ENCODE data around the gene AAK1.
"Not testable (repeated sequence)": the region's sequence is repeated elsewhere in the genome, so short reads cannot be mapped to it uniquely, and the experiment has no call there.

Gene AAK1

GRCh38 chr2:69643602-69644505 is at the start of gene AAK1:
AAK1 (minus strand) TSS chr2:69643739; CDS start chr2:69643040, 699 bp downstream.
- DNase-seq: peak; percentile 95

GRCh38 chr2:69692424-69692823 is 48.9 kb upstream of the AAK1 start:
- DNase-seq: no peak

- no peak for DNase-seq
Observed at GRCh38 chr2:69689969-69690368, 46.4 kb upstream of the AAK1 start.

GRCh38 chr2:69689466-69689865 is 45.9 kb upstream of the AAK1 start:
- DNase-seq: no peak

GRCh38 chr2:69687971-69688611 is 44.6 kb upstream of the AAK1 start:
- DNase-seq: no peak

GRCh38 chr2:69686813-69687212 is 43.3 kb upstream of the AAK1 start:
- no peak for DNase-seq

- DNase-seq: peak; percentile 25
Observed at GRCh38 chr2:69685321-69686048, 41.9 kb upstream of the AAK1 start.

GRCh38 chr2:69683170-69683971 is 39.8 kb upstream of the AAK1 start:
- DNase-seq: peak; percentile 70

GRCh38 chr2:69682525-69682924 is 39.0 kb upstream of the AAK1 start:
- DNase-seq: no peak

- DNase-seq: peak; percentile 51
Observed at GRCh38 chr2:69680001-69680675, 36.6 kb upstream of the AAK1 start.

- no peak for DNase-seq
Observed at GRCh38 chr2:69677914-69678313, 34.4 kb upstream of the AAK1 start.

- DNase-seq: no peak
Observed at GRCh38 chr2:69676146-69676545, 32.6 kb upstream of the AAK1 start.

- no peak for DNase-seq
Observed at GRCh38 chr2:69674316-69674670, 30.8 kb upstream of the AAK1 start.

GRCh38 chr2:69673098-69673497 is 29.6 kb upstream of the AAK1 start:
- DNase-seq: not testable (repeated sequence)

- peak; percentile 50 for DNase-seq
Observed at GRCh38 chr2:69669666-69670065, 26.1 kb upstream of the AAK1 start.

- DNase-seq: peak; percentile 29
Observed at GRCh38 chr2:69668598-69668997, 25.1 kb upstream of the AAK1 start.

GRCh38 chr2:69667805-69668382 is 24.4 kb upstream of the AAK1 start:
- DNase-seq: no peak

- DNase-seq: no peak
Observed at GRCh38 chr2:69665152-69665551, 21.6 kb upstream of the AAK1 start.

- no peak for DNase-seq
Observed at GRCh38 chr2:69663860-69664259, 20.3 kb upstream of the AAK1 start.

- not testable (repeated sequence) for DNase-seq
Observed at GRCh38 chr2:69662547-69662946, 19.0 kb upstream of the AAK1 start.

- no peak for DNase-seq
Observed at GRCh38 chr2:69660637-69661036, 17.1 kb upstream of the AAK1 start.

All from hematopoietic multipotent progenitor cell treated with erythropoietin and hydrocortisone succinate and interleukin-3 and kit ligand, for 4 days (in vitro differentiated cells).